ENCODE results near the gene TRIM26.

The TRIM26 gene

GRCh38 chr6:30211899-30212298 is 1.3 kb downstream of the TRIM26 start:
- in situ Hi-C loops (cut with MboI; ENCODE audit: low sequenced_read_pairs), result no loop called here

GRCh38 chr6:30211306-30211705 is 1.9 kb downstream of the TRIM26 start:
- in situ Hi-C loops (cut with MboI; ENCODE audit: low sequenced_read_pairs), result no loop called here

GRCh38 chr6:30207619-30208295 is 5.4 kb downstream of the TRIM26 start:
- in situ Hi-C loops (cut with MboI; ENCODE audit: low sequenced_read_pairs), result no loop called here

- in situ Hi-C loops (cut with MboI; ENCODE audit: low sequenced_read_pairs), result no loop called here
Observed at GRCh38 chr6:30206799-30207618, 6.2 kb downstream of the TRIM26 start.

GRCh38 chr6:30206152-30206551 is 7.1 kb downstream of the TRIM26 start:
- in situ Hi-C loops (cut with MboI; ENCODE audit: low sequenced_read_pairs), result no loop called here

GRCh38 chr6:30204116-30204515 is 9.1 kb downstream of the TRIM26 start:
- in situ Hi-C loops (cut with MboI; ENCODE audit: low sequenced_read_pairs), result no loop called here

- in situ Hi-C loops (cut with MboI; ENCODE audit: low sequenced_read_pairs), result no loop called here
Observed at GRCh38 chr6:30202366-30202765, 10.8 kb downstream of the TRIM26 start.

GRCh38 chr6:30200551-30201281 is 12.5 kb downstream of the TRIM26 start:
- in situ Hi-C loops (cut with MboI; ENCODE audit: low sequenced_read_pairs), result no loop called here

- in situ Hi-C loops (cut with MboI; ENCODE audit: low sequenced_read_pairs), result no loop called here
Observed at GRCh38 chr6:30198166-30199084, 14.8 kb downstream of the TRIM26 start.

GRCh38 chr6:30196376-30196775 is 16.8 kb downstream of the TRIM26 start:
- in situ Hi-C loops (cut with MboI; ENCODE audit: low sequenced_read_pairs), result no loop called here

GRCh38 chr6:30195951-30196350 is 17.3 kb downstream of the TRIM26 start:
- in situ Hi-C loops (cut with MboI; ENCODE audit: low sequenced_read_pairs), result no loop called here

- in situ Hi-C loops (cut with MboI; ENCODE audit: low sequenced_read_pairs), result no loop called here
Observed at GRCh38 chr6:30194797-30195690, 18.2 kb downstream of the TRIM26 start.

GRCh38 chr6:30192076-30192475 is 21.1 kb downstream of the TRIM26 start:
- in situ Hi-C loops (cut with MboI; ENCODE audit: low sequenced_read_pairs), result no loop called here

- in situ Hi-C loops (cut with MboI; ENCODE audit: low sequenced_read_pairs), result no loop called here
Observed at GRCh38 chr6:30188541-30188940, 24.7 kb downstream of the TRIM26 start.

- in situ Hi-C loops (cut with MboI; ENCODE audit: low sequenced_read_pairs), result no loop called here
Observed at GRCh38 chr6:30185846-30186484, 27.2 kb downstream of the TRIM26 start.

GRCh38 chr6:30184417-30185031 is 28.7 kb downstream of the TRIM26 start:
- in situ Hi-C loops (cut with MboI; ENCODE audit: low sequenced_read_pairs), result no loop called here

- in situ Hi-C loops (cut with MboI; ENCODE audit: low sequenced_read_pairs), result no loop called here
Observed at GRCh38 chr6:30180145-30180544, 33.1 kb downstream of the TRIM26 start.

- in situ Hi-C loops (cut with MboI; ENCODE audit: low sequenced_read_pairs), result no loop called here
Observed at GRCh38 chr6:30178837-30179236, 34.4 kb downstream of the TRIM26 start.

GRCh38 chr6:30175765-30176164 is 37.4 kb downstream of the TRIM26 start:
- in situ Hi-C loops (cut with MboI; ENCODE audit: low sequenced_read_pairs), result no loop called here

Measured in HL-60/S4 (cell line).